Measurements from ENCODE around the gene ARL2.

Gene ARL2

DNA sequence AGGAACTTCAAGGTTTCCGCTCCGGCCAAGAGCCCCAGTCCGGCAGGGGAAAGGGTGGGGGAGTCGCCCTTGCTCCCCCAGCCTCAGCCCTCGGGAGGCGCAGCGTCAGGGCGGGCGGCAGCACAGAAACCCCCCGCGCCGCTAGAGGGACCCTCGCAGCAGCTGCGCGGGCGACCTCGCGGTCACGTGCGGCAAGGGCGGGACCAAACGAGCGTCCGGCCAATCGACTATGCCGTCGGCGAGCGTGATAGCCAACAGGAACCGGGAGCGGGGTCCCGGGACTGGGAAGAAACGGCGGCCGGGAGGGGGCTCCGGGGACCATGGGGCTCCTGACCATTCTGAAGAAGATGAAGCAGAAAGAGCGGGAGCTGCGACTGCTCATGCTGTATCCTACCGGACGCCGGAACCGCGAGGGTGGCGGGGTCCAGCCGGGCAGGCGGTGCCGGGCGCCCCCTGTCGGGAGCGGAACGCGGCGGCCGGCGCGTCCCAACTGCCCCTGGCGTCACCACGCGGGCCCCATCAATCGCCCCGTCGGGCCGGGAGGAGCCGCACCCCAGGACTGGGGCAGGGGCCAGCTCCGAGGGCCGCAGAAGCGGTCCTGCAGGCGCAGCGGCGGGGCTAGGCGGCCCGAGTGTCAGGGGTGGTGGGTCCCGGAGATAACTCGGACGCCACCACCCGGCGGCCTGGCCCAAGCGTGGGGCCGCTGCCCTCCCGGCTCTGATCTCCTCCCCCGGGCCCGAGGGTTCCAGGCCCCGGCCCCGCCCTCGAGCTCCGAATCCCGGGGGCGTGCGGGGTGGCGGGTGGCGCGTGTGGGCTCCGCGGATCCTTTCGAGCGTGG is at the start of gene ARL2:
ARL2 (plus strand) TSS at position 273 of the 838 bp plus-strand sequence; CDS start at position 321, 48 bp downstream.
- TF ChIP-seq, protein P1, sequence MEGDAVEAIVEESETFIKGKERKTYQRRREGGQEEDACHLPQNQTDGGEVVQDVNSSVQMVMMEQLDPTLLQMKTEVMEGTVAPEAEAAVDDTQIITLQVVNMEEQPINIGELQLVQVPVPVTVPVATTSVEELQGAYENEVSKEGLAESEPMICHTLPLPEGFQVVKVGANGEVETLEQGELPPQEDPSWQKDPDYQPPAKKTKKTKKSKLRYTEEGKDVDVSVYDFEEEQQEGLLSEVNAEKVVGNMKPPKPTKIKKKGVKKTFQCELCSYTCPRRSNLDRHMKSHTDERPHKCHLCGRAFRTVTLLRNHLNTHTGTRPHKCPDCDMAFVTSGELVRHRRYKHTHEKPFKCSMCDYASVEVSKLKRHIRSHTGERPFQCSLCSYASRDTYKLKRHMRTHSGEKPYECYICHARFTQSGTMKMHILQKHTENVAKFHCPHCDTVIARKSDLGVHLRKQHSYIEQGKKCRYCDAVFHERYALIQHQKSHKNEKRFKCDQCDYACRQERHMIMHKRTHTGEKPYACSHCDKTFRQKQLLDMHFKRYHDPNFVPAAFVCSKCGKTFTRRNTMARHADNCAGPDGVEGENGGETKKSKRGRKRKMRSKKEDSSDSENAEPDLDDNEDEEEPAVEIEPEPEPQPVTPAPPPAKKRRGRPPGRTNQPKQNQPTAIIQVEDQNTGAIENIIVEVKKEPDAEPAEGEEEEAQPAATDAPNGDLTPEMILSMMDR (IDR thresholded peaks at IDR 0.05; ENCODE audit: low read depth, low read length, missing control alignments) = peak; percentile 49
- Histone ChIP-seq H3K27me3 (replicated peaks) (no peaks in the 10 kb centered on the region), H3K4me3 (ENCODE audit: low read depth, low read length) (peak within 1 kb of the TSS; percentile 74), H3K27ac (peak within 1 kb of the TSS; percentile 81), H3K36me3 (replicated peaks) (no peaks in the 10 kb centered on the region)
- in situ Hi-C loops (cut with HindIII; ENCODE audit: low pct_ligation_motif_present, low sequenced_read_pairs) = no loop called here
- DNase-seq = peak; percentile 79

DNA sequence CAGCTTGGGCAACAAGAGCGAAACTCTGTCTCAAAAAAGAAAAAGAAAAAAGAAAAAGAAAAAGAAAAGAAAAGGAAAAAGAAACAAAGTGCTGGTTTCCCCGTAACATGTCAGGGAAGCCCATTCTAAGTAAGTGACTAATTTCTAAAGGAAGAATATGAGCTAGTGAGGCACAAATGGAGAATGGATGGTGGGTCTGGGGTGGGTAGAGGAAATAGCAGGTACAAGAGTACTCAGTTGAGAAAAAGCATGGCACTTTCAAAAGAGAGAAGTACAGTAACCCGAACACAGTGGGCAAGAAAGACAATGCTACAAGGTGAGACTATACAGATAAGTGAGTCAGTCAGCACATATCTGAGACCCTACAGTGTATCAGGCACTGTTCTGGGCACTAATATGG is 46.6 kb upstream of the ARL2 start:
- H3K4me3 ChIP-seq (ENCODE audit: low read depth, low read length) = no peak overlapping the region
- in situ Hi-C loops (cut with HindIII; ENCODE audit: low pct_ligation_motif_present, low sequenced_read_pairs) = no loop called here
- H3K27ac ChIP-seq = no peak overlapping the region
- TF ChIP-seq, protein P1 (IDR thresholded peaks at IDR 0.05; ENCODE audit: low read depth, low read length, missing control alignments) = no peak
- H3K36me3 ChIP-seq (replicated peaks) = no peaks in the 10 kb centered on the region
- no peak for DNase-seq
- H3K27me3 ChIP-seq (replicated peaks) = no peaks in the 10 kb centered on the region

DNA sequence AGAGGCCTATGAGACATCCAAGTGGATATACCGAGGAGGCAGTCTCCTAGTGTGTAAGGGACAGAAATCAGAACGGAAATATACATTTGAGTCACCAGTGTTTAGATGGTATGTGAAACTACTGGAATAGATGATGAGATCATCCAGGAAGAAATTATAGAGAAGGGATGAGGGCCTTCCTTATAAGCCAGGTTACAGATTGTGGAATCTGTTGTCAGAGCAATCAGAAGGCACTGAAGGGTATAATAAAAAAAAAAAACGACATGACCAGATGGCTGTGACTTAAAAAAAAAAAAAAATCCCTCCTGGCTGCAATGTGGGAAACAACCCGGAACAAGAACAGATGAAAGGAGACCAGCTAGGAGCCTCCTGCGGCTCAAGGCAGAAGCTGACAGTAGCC is 44.8 kb upstream of the ARL2 start:
- DNase-seq = peak; percentile 14
- H3K27ac ChIP-seq = no peak overlapping the region

DNA sequence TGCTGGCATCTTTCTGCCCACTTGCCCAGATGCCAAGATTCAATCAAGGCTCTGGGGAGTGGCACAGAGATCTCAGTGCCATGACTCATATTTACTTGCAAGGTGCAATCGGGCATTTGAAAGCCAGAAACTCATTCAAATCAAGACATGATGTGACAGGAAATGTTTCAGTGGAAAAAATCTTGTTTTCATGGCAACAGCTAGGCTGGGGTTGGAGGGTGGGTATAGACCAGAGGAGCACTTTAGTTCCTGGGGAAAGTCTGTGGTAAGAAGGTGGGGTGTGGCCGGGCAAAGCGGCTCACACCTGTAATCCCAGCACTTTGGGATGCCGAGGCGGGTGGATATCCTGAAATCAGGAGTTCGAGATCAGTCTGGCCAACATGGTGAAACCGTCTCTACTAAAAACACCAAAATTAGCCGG is 43.2 kb upstream of the ARL2 start:
- TF ChIP-seq, protein P1 (IDR thresholded peaks at IDR 0.05; ENCODE audit: low read depth, low read length, missing control alignments) = no peak
- H3K36me3 ChIP-seq (replicated peaks) = no peaks in the 10 kb centered on the region
- no peak overlapping the region for H3K4me3 ChIP-seq (ENCODE audit: low read depth, low read length)
- H3K27me3 ChIP-seq (replicated peaks) = no peaks in the 10 kb centered on the region
- in situ Hi-C loops (cut with HindIII; ENCODE audit: low pct_ligation_motif_present, low sequenced_read_pairs) = no loop called here
- no peak overlapping the region for H3K27ac ChIP-seq
- DNase-seq = no peak

More for the DNA sequence above, 44.8 kb upstream of the ARL2 start:
- Histone ChIP-seq H3K36me3 (replicated peaks) (no peaks in the 10 kb centered on the region), H3K4me3 (ENCODE audit: low read depth, low read length) (no peak overlapping the region), H3K27me3 (replicated peaks) (no peaks in the 10 kb centered on the region)
- in situ Hi-C loops (cut with HindIII; ENCODE audit: low pct_ligation_motif_present, low sequenced_read_pairs) = no loop called here
- TF ChIP-seq, protein P1 (IDR thresholded peaks at IDR 0.05; ENCODE audit: low read depth, low read length, missing control alignments) = no peak

DNA sequence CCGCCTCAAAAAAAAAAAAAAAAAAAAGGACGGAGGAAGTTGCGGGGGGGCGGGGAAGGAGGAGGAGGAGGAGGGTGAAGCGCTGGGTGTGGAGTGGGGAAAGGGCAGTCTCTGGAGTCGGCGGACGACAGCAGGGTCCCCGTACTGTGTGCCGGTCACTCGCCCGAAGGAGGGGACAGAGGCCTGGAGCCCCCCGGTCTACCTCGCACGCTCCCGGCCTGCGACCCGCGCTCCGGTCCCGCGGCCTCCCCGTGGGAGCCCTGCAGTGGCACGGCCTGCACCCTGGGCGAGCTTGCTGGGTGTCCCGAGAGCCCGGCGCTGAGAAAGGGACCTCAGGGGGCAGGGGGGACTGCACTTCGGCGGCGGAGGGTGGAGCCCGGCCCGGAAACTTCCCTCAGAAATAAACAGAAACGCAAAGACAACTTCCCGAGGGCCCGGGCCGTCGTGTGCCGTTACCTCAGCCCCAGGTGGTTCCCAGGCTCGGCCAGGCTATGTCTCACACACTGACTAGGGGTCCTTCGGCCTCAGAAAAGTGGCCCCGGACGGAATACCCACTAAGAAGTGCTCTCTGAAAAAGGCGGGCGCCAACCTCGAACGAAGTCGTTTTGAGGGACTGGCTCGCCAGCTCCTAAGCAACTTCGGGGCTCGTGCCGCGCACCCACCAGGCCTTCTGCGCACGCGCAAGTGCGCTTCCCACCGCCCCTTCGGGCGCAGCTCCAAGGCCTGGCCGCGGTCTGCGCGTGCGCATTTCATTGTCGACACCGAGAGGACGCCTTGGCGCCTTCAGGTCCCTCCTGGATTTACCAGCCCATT is 42.3 kb upstream of the ARL2 start, which contains the start of gene MAJIN:
MAJIN (minus strand) TSS at position 688 of the 813 bp plus-strand sequence. CDS start 12,703 bp downstream, outside the sequence.
- Histone ChIP-seq H3K27me3 (replicated peaks) (no peaks in the 10 kb centered on the region), H3K27ac (no peak within 1 kb of the TSS), H3K4me3 (ENCODE audit: low read depth, low read length) (peak within 1 kb of the TSS; percentile 32), H3K36me3 (replicated peaks) (no peaks in the 10 kb centered on the region)
- TF ChIP-seq, protein P1 (IDR thresholded peaks at IDR 0.05; ENCODE audit: low read depth, low read length, missing control alignments) = no peak
- in situ Hi-C loops (cut with HindIII; ENCODE audit: low pct_ligation_motif_present, low sequenced_read_pairs) = no loop called here
- DNase-seq = peak; percentile 55
